GM23338 (cell line): ENCODE data around the gene CALY. TPM values are rescaled to one million over a fixed set of nuclear protein-coding genes. Genes with fewer than 3 reads are reported as not detected.

Source experiments
- ATAC-seq: fragments of 200-7000 bp; cut with Tn5 transposase; 3 replicates; pipeline ENCODE4 v1.9.1; 2020
- DNase-seq: peaks from one replicate; pipeline ENCODE4 v3.0.0-alpha.2; 2015; ENCODE audit warnings: low spot score
- H2AFZ ChIP-seq: fragments of 200-600 bp; sonication (generic); 2 replicates; pipeline ENCODE4 v1.8.0; 2016; ENCODE audit warnings: antibody characterized with exemption, mild to moderate bottlenecking, moderate library complexity
- H3F3A ChIP-seq: fragments of 200-600 bp; sonication (generic); replicated peaks from 2 replicates; pipeline ENCODE4 v1.8.0; 2017; ENCODE audit warnings: antibody characterized with exemption, mixed run types, low read depth
- H3K27ac ChIP-seq: fragments of 200-600 bp; sonication (generic); 2 replicates; pipeline ENCODE4 v1.6.1; 2016; ENCODE audit warnings: low read depth
- H3K27me3 ChIP-seq: fragments of 200-600 bp; sonication (generic); 2 replicates; pipeline ENCODE4 v1.8.0; 2016; ENCODE audit warnings: mild to moderate bottlenecking, mixed run types, moderate library complexity; ENCODE audit not compliant: insufficient read depth
- H3K36me3 ChIP-seq: fragments of 200-600 bp; sonication (generic); 2 replicates; pipeline ENCODE4 v1.8.0; 2016; ENCODE audit warnings: mild to moderate bottlenecking; ENCODE audit not compliant: insufficient read depth
- H3K4me1 ChIP-seq: fragments of 200-600 bp; sonication (generic); 2 replicates; pipeline ENCODE4 v1.8.0; 2016; ENCODE audit warnings: mild to moderate bottlenecking, moderate library complexity; ENCODE audit not compliant: insufficient read depth
- H3K4me2 ChIP-seq: fragments of 200-600 bp; sonication (generic); 2 replicates; pipeline ENCODE4 v1.7.1; 2017; ENCODE audit warnings: mixed run types
- H3K4me3 ChIP-seq: fragments of 200-600 bp; sonication (generic); 2 replicates; pipeline ENCODE4 v1.6.1; 2016; ENCODE audit warnings: mixed run types
- H3K79me2 ChIP-seq: fragments of 200-600 bp; sonication (generic); replicated peaks from 2 replicates; pipeline ENCODE4 v1.8.0; 2017; ENCODE audit warnings: mild to moderate bottlenecking; ENCODE audit not compliant: insufficient read depth
- H3K9me2 ChIP-seq: fragments of 200-600 bp; sonication (generic); 2 replicates; pipeline ENCODE4 v1.8.0; 2017; ENCODE audit not compliant: insufficient read depth
- H4K20me1 ChIP-seq: fragments of 200-600 bp; sonication (generic); replicated peaks from 2 replicates; pipeline ENCODE4 v1.8.0; 2017; ENCODE audit warnings: mild to moderate bottlenecking; ENCODE audit not compliant: insufficient read depth
- H3K27ac Mint-ChIP-seq: 2 replicates; pipeline ENCODE4 v1.8.0; 2020; ENCODE audit warnings: inconsistent platforms, mild to moderate bottlenecking, moderate library complexity, mixed read lengths
- H3K27me3 Mint-ChIP-seq: 3 replicates; pipeline ENCODE4 v1.8.0; 2022; ENCODE audit warnings: low read depth, mild to moderate bottlenecking, moderate library complexity, mixed read lengths, inconsistent platforms; ENCODE audit not compliant: insufficient read depth, poor library complexity
- H3K36me3 Mint-ChIP-seq: 3 replicates; pipeline ENCODE4 v1.8.0; 2021; ENCODE audit warnings: low read depth, mild to moderate bottlenecking, inconsistent platforms, moderate library complexity, mixed read lengths
- H3K4me1 Mint-ChIP-seq: 3 replicates; pipeline ENCODE4 v1.8.0; 2020; ENCODE audit warnings: mild to moderate bottlenecking, inconsistent platforms, mixed read lengths
- H3K4me3 Mint-ChIP-seq: 3 replicates; pipeline ENCODE4 v1.8.0; 2021; ENCODE audit warnings: moderate library complexity, mild to moderate bottlenecking, inconsistent platforms, mixed read lengths
- H3K9me3 Mint-ChIP-seq: 3 replicates; pipeline ENCODE4 v1.8.0; 2020; ENCODE audit warnings: moderate library complexity, mild to moderate bottlenecking, inconsistent platforms, mixed read lengths
- JUNB ChIP-seq: IDR thresholded peaks from one replicate; pipeline ENCODE4 v1.6.1; 2016; ENCODE audit warnings: antibody characterized with exemption; ENCODE audit not compliant: unreplicated experiment
- REST ChIP-seq: IDR thresholded peaks from one replicate; pipeline ENCODE4 v1.6.1; 2018; ENCODE audit warnings: antibody characterized with exemption; ENCODE audit not compliant: unreplicated experiment
- ZNF331 ChIP-seq: fragments of 250-450 bp; sonication (Bioruptor Pico); IDR thresholded peaks from 2 replicates; pipeline ENCODE4 v1.5.0; 2020; ENCODE audit warnings: low read depth, mild to moderate bottlenecking, moderate library complexity
- polyA plus RNA-seq: library from polyadenylated mRNA; unstranded; fragments of >200 nt; fragmentation: Nextera tagmentation; extraction: Ambion mirVana; gene quantifications from 2 replicates; pipeline ENCODE4 v1.2.1, GENCODE V29; 2016
- total RNA-seq: library from RNA; depleted of rRNA; stranded (reverse); fragments of >200 nt; shearing (Covaris generic); gene quantifications from 2 replicates; pipeline ENCODE4 v1.2.3, GENCODE V29; 2014
- TF ChIP-seq, protein P1 (sequence below): fragments of 250-450 bp; sonication (Bioruptor Pico); IDR thresholded peaks from 2 replicates; pipeline ENCODE4 v1.5.0; 2020; ENCODE audit warnings: mild to moderate bottlenecking, moderate library complexity

Gene CALY
- total and polyA plus RNA-seq, 2 experiments from 2014 or later, result 1.0 to 8.0 TPM

DNA sequence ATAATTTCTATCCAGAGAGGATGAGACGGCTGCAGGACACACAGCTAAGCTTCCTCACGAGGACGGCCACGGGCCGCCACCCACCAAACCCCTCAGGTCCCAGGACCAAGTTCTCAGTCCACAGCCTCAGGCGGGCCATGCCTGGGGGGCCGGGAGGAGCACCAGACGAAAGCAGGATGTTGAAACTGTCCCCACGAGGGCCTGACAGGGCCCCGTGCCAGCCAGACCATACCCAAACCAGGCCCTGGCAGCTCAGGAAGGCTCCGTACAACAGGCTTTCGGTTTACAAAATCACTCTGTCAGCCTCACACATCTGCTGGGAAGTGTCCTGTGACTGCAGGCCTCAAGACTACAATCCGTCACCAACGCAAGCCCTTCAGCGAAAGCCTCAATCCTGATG, 42.5 kb downstream of the CALY start:
- H3K36me3 ChIP-seq, result peaks cover 9% of the 10 kb centered on the region
- no peak for ATAC-seq

More for the DNA sequence above, 42.5 kb downstream of the CALY start:
- Histone ChIP-seq H4K20me1 (no peaks in the 10 kb centered on the region; the same call in 1 of the 2 replicates), H3K27me3 (no peaks in the 10 kb centered on the region), H3K79me2 (no peaks in the 10 kb centered on the region), H3K27ac (no peak overlapping the region), H3F3A (no peaks in the 10 kb centered on the region), H3K4me2 (no peak overlapping the region), H2AFZ (no peak overlapping the region), H3K4me3 (no peak overlapping the region), H3K4me1 (no peaks in the 10 kb centered on the region), H3K9me2 (no peaks in the 10 kb centered on the region)
- Mint-ChIP-seq H3K4me3 (no peak overlapping the region), H3K27ac (no peak overlapping the region), H3K9me3 (no peaks in the 10 kb centered on the region), H3K4me1 (no peaks in the 10 kb centered on the region), H3K27me3 (peaks cover 6% of the 10 kb centered on the region), H3K36me3 (peaks cover 62% of the 10 kb centered on the region)
- no peak for DNase-seq
- TF ChIP-seq REST (no peak), ZNF331 (CRISPR knock-in tag) (no peak), JUNB (no peak)
- TF ChIP-seq, protein P1, sequence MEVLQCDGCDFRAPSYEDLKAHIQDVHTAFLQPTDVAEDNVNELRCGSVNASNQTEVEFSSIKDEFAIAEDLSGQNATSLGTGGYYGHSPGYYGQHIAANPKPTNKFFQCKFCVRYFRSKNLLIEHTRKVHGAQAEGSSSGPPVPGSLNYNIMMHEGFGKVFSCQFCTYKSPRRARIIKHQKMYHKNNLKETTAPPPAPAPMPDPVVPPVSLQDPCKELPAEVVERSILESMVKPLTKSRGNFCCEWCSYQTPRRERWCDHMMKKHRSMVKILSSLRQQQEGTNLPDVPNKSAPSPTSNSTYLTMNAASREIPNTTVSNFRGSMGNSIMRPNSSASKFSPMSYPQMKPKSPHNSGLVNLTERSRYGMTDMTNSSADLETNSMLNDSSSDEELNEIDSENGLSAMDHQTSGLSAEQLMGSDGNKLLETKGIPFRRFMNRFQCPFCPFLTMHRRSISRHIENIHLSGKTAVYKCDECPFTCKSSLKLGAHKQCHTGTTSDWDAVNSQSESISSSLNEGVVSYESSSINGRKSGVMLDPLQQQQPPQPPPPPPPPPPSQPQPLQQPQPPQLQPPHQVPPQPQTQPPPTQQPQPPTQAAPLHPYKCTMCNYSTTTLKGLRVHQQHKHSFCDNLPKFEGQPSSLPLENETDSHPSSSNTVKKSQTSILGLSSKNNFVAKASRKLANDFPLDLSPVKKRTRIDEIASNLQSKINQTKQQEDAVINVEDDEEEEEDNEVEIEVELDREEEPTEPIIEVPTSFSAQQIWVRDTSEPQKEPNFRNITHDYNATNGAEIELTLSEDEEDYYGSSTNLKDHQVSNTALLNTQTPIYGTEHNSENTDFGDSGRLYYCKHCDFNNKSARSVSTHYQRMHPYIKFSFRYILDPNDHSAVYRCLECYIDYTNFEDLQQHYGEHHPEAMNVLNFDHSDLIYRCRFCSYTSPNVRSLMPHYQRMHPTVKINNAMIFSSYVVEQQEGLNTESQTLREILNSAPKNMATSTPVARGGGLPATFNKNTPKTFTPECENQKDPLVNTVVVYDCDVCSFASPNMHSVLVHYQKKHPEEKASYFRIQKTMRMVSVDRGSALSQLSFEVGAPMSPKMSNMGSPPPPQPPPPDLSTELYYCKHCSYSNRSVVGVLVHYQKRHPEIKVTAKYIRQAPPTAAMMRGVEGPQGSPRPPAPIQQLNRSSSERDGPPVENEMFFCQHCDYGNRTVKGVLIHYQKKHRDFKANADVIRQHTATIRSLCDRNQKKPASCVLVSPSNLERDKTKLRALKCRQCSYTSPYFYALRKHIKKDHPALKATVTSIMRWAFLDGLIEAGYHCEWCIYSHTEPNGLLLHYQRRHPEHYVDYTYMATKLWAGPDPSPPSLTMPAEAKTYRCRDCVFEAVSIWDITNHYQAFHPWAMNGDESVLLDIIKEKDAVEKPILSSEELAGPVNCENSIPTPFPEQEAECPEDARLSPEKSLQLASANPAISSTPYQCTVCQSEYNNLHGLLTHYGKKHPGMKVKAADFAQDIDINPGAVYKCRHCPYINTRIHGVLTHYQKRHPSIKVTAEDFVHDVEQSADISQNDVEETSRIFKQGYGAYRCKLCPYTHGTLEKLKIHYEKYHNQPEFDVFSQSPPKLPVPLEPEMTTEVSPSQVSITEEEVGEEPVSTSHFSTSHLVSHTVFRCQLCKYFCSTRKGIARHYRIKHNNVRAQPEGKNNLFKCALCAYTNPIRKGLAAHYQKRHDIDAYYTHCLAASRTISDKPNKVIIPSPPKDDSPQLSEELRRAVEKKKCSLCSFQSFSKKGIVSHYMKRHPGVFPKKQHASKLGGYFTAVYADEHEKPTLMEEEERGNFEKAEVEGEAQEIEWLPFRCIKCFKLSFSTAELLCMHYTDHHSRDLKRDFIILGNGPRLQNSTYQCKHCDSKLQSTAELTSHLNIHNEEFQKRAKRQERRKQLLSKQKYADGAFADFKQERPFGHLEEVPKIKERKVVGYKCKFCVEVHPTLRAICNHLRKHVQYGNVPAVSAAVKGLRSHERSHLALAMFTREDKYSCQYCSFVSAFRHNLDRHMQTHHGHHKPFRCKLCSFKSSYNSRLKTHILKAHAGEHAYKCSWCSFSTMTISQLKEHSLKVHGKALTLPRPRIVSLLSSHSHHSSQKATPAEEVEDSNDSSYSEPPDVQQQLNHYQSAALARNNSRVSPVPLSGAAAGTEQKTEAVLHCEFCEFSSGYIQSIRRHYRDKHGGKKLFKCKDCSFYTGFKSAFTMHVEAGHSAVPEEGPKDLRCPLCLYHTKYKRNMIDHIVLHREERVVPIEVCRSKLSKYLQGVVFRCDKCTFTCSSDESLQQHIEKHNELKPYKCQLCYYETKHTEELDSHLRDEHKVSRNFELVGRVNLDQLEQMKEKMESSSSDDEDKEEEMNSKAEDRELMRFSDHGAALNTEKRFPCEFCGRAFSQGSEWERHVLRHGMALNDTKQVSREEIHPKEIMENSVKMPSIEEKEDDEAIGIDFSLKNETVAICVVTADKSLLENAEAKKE, result no peak
